GM19193 (cell line): ENCODE data around the gene STX5.

ENCODE experiments used
- POLR2A ChIP-seq: IDR thresholded peaks from 4 replicates; pipeline ENCODE4 v1.6.1; 2011; ENCODE audit not compliant: insufficient read depth, insufficient read length; ENCODE audit errors: extremely low read depth

The STX5 gene

DNA sequence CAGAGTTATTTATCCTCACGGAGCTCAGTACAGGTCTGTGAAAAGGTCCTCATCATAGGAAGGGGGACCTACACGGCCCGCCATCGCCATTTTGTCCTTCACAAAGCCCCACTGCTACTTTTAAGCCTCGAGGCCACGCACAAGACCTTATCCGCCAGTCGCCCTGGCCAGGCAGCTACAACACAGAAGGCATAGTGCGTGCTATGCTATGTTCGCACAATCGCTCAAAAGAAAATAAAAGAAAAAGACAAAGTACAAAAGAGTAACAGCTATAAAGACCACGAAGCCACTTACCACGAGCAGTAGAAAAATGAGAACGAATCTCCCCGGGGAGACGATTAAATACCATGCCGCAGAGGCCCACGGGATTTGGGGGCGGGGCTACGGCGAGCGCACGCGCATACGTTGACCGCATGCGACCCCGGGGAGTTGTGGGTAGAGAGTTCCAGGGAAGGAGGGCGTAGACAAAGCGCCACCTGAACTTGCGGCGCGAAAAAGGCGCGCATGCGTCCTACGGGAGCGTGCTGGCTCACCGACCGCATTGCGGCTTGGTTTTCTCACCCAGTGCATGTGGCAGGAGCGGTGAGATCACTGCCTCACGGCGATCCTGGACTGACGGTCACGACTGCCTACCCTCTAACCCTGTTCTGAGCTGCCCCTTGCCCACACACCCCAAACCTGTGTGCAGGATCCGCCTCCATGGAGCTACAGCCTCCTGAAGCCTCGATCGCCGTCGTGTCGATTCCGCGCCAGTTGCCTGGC, 23.9 kb upstream of the STX5 start:
- peak; percentile 99 for TF ChIP-seq POLR2A

DNA sequence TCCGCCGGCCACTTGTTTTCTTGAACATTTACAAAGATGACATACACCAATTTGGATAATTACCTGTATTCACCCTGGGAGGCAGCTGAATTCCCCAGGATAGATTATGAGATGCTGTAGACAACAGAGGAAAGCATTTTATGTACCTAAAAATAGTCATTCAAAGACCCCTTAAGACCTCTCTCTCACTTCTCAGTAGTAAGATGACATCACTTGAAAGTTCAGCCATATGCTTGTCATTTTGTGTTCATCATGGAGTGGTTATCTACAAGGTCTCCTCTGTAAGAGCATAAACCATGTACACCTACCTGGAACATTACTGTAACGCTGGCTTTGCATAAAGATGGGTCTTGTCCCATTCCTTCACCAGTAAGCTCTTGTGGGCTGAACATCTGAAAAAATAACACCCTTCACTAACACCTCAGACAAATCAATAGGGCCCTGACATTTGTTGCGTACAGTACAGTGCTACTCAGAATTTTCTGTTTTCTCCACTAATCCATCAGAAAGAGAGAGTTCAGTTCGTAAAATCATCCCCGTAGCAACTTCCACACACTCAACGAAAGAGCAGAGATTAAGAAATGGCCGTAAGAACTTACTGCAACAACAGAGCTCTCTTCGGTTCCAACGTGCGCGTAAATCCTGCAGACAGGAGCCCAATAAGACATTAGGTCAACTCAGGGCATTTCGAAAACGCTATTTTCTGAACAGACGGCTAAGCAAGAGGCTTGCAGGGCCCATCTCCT, 23.1 kb upstream of the STX5 start:
- no peak for TF ChIP-seq POLR2A

DNA sequence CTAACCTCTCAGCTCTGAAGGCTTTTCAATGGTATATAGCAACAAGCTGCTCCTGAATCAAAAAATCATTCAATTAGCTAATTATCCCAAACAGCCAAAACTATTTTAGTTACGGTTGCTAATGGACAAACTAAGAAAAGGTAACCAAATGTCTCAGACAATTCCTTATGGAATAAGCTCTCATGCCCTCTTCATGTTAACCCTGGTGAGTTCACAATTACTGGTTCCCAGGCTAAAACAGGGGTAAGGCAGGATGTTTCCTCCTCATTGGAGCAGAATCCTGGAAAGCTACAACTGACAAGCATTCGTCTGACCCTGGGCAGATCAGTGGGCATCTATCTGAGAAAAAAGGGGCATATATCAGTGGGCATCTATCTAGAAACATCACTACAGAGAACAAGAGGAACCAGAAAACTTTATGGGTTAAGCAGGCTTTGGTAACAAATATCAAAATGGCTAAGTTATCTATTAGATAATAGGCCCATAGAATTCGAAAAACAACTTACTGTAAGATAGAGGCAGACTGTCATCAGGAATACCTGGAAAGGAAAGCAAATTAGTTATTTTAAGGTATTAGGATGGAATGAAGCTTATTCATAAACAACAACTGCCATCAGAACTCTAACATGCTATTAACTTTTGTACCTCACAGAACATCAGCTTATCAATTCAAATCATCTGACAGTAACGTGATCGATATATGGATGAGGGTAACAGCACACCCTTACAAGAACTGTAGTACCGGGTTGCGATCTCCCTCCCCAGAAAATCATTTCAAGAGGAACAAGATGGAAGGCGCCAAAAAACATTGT, 22.4 kb upstream of the STX5 start:
- peak; percentile 31 for TF ChIP-seq POLR2A

DNA sequence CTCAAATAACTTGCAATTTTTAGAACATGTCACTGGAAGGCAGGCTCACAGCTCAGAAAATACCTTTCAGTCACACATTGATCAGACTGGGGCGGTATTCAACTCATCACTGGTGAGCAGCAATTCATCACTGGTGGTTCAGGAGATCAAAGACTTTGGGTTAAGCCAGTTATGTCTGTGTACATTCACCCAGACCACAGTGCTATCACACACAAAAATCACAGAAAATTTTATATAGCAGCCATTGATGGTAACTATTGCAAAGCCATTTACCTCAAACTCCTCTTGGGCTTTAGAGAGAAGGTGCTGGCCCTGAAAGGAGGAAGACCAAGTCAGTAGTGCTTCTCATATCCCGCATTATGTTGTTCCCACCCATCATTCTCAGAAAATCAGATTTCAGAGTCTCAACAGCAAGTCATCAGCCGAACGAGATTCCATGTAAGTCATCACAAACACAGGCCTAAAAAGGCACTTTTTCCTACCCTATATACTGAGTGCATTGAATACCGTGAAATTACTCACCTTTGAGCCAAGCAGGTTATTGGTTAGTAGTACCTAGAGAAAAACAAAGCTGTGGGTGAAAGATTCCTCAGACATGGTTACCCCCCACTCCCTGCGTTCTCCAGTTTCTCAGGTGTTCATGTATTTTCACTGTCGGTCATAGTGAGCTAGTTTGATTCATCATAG, 21.6 kb upstream of the STX5 start:
- TF ChIP-seq POLR2A = no peak

DNA sequence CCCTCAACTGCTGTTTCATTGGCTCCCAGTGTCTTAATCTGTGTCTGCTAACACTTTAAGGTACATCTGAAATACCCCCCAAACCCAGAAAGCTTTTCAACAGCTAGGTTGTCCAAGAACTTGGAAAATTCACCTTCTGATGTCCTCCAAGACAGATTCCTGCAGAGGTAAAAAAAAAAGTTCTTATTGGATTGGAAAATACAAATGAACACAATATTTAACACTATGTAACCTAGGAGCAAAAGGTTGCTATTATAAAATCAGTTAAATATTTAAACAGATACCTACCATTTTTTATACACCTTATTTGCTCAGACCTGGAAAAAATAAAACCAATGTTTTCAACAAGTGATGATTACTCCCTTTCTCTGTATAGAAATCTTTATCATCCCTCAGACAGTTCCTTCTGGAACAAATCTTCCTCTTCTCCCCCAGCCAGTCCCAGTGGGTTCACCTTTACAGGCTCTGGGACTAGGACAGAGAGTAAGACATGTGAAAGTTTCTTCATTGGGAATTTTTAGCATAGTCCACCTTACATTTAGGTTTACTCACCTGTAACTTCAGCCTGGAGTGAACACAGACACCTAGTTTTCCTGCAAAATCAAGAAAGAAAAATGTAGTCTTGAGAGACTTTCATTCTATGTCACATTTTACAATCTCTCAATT, 20.8 kb upstream of the STX5 start:
- TF ChIP-seq POLR2A = peak; percentile 22

DNA sequence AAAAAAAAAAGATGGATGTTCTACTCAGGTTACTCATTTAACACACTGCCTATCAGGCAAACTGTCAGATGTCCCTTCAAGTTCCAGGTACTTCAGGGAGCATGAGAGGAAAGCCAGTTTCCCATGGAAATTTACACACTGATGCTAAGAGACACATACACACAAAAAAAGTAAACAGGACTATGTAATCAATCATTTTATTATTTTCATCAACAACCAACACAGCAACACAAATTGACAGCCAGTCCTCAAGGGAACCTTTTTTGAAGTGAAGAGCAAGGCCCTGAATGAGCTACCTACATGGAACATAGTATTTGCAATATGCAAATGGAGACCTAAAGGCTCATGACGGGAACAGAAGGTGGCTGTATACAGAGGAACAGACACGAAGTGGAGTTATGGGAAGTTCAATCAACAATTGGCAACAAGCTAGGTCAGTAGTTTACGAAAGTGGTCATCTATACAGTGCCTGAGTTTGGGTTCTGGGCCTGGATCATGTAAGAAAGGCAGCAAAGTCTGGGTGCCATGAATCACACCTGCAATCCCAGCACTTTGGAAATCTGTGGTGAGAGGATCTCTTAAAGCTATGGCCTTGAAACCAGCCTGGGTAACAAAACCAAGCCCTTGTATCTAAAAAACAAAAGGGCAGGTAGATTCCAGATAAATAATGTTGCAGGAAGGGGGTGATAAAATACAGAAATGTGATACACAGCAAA, 20.1 kb upstream of the STX5 start:
- TF ChIP-seq POLR2A = no peak

DNA sequence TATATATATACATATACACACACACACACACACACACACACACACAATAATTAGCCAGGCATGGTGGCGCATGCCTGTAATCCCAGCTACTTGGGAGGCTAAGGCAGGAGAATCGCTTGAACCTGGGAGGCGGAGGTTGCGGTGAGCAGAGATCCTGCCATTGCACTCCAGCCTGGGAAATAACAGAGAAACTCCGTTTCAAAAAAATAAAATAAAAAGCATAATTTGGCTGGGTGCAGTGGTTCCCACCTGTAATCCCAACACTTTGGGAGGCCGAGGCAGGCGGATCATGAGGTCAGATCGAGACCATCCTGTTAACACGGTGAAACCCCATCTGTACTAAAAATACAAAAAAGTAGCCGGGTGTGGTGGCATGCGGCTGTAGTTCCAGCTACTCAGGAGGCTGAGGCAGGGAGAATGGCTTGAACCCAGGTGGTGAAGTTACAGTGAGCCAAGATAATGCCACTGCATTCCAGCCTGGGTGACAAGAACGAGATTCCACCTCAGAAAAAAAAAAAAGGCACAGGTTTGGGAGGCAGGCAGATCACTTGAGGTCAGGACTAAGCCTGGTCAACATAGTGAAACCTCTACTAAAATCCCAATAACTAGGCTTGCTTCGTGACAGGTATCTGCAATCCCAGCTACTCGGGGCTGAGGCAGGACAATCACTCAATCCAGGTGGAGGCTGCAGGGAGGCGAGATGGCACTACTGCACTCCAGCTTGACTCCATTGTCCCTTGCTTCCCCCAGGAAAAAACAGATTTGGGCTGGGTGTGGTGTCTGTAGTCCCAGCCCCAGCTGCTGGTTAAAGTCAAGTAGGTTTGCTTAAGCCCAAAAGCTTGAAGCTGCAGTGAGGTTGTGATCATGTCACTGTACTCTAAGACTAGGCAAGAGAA, 19.3 kb upstream of the STX5 start:
- peak; percentile 79 for TF ChIP-seq POLR2A

DNA sequence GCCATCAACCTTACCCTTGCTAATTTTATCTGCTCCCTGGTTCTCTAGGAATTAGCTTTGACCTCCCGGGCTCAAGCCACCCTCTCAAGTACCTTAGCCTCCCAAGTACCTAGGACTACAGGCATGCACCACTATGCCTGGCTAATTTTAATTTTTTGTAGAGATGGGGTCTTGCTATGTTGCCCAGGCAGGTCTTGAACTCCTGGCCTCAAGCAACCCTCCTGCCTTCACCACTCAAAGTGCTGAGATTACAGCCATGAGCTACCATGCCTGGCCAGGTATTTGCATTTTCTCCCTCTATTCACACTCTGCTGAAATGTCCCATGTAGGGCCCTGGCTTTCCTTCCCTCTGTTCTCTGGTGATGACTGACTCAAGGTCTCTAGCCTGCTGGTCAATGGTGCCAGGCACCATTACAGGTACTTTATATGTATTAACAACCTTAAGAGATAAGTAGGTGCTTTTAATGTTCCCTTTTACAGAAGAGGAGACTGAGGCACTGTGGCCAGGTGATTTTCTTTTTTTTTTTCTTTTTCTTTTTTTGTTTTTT, 16.0 kb upstream of the STX5 start:
- no peak for TF ChIP-seq POLR2A

DNA sequence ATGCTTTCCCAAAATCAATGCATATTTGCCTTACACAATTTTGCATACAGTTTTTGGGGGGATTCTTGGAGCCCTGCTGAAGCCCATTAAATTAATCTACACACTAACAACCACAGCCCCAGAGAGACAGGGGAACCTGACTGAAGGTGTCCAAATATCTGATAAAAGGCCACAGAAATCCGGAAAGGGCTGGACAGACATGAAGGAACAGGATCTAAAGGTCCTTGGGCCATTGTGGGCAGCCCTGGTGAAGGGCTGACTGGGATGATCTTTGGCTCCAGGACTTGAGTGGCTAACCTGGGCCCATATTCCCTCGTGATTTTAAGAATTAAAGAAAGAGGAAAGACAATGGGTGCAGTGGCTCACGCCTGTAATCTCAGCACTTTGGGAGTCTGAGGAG, 14.3 kb upstream of the STX5 start:
- TF ChIP-seq POLR2A = no peak

DNA sequence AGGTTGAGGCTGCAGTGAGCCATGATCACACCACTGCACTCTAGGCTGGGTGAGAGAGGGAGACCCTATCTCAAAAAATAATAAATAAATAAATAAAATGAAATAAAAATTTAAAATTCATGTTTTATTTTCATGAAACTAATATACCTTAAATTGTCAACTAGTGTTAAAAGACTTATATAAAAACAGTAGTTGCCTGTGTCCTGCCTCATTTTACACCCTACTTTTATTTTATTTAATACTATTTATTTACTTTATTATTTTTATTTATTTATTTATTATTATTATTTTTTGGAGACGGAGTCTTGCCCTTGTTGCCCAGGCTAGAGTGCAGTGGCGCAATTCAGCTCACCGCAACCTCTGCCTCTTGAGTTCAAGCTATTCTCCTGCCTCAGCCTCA, 12.3 kb upstream of the STX5 start:
- TF ChIP-seq POLR2A = no peak

DNA sequence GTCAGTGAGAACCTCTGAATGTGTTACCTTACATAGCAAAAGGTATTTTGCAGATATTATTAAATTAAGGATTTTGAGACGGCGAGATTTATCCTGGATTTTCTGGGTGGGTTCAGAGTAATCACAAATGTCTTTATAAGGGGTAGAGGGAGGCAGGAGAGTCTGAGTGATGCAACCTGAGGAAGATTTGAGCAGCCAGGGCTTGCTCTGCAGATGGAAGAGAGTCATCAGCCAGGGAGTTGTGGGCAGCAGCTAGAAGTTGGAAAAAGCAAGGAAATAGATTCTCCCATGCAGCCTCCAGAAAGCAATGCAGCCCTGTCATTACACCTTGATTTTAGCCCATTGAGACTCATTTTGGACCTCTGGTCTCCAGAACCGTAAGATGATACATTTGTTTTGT, 11.6 kb upstream of the STX5 start:
- TF ChIP-seq POLR2A = no peak

DNA sequence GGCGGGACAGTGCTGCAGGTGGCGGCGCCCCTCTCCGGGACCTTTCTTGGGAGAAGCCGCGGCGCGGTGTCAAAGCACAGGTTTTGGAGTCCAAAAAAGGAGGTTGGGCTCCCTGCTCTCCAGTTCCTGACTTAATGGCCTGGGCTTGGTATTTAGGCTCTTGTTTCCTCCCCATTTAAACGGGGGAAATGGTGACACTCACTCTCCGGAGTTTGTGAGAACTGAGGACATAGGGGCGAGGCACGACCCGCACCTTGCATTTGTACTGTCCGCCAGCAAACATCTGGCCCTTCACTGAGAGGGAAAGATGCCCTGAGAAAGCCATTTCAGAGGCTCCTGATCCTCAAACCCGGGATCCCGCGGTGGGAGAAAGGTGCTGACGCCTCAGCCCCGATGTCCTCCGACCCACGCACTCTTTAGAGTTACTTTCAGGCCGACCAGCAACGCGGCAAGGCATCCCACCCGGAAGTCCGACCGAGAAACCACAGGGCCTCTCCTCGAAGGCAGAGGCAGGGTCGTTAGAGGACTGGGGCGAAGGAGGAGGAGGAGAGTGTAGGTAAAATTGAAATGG, 10.4 kb upstream of the STX5 start:
- no peak for TF ChIP-seq POLR2A
